Midbrain (tissue), 1 donor: ENCODE measurements around the gene HNRNPH2.

Experiments used
- DNase-seq: peaks from one replicate; lab custom pipeline; 2025; lab: John Stamatoyannopoulos, UW

The HNRNPH2 gene, protein sequence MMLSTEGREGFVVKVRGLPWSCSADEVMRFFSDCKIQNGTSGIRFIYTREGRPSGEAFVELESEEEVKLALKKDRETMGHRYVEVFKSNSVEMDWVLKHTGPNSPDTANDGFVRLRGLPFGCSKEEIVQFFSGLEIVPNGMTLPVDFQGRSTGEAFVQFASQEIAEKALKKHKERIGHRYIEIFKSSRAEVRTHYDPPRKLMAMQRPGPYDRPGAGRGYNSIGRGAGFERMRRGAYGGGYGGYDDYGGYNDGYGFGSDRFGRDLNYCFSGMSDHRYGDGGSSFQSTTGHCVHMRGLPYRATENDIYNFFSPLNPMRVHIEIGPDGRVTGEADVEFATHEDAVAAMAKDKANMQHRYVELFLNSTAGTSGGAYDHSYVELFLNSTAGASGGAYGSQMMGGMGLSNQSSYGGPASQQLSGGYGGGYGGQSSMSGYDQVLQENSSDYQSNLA

DNA sequence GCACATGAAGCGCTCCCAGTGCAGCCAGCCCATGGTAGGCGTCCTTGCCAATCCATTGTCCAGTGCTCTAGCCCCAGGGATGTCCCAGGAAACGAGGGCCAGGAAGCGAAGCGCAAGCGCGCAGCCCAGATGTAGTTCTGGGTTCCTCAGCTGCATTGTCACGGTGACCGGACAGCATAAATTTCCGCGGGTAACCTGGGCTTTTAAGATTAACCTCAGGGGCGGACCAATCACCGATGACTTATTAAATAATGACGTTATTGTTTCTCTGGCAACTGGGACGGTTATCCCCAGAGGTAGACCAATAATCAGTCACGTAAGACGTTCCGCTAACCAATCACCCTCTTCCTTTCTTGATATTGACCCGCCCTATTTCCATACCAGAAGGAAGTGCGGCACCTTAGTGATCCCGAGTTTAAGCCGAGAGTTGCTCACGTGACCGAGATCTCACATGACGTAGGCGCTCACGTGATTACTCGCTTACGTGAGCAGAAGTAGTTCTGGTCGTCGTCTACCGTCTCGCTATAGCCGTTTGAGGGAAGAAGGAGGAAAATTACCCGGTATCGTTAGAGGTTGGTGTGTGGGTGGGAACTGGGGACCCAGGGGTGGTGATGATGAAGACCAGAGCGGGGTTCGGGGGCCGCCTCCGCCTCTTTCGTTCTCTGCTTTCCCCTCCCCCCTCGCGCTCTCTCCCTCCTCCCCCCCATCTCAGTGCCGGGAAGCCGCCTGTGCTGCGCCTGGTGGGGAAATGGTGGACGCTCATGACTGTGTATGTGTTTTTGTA lies at the start of gene HNRNPH2, which contains the start of gene GLA:
Gene HNRNPH2 (plus strand): TSS at position 475 of the 784 bp plus-strand sequence. CDS start 3,767 bp downstream, outside the sequence.
Gene GLA (minus strand): TSS at position 178 of the 784 bp plus-strand sequence. CDS start 22 bp downstream, at position 156.
- peak; percentile 90 for DNase-seq

DNA sequence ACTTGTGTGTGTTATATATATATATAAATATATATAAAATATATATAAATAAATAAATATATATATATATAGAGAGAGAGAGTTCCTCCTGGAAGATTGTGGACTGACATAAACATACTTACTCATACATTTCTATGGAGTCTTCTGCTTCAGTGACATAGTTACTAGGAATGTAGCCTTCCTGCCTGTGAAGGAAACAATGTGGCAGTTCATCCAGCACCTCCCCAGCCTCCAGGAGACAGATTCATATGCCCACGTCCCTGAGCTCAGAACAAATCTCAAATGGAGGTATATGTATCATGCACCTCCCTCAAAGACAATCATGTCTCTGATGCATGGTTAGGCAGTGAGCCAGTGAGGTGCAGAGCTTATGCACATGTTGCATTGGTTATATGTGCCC lies 48.1 kb upstream of the HNRNPH2 start:
- DNase-seq = no peak

DNA sequence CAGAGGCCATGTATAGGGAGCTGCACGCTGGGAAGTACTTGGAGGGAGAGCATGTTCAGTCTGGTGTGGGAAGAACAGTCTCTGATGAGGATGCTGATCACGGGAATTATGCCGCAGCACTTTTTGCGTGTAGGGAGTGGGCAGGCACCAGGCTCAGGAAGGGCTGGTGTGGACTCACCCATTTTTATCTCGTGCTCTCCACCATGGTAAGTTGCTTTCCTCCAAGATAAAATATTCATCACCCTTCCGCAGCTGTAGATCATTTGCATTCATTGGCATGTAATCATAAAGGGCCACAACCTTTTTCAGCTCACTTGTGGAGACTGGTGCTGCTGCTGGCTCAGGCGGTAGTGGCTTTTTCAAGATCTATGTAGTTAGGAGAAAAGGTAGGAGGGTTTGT lies 47.6 kb upstream of the HNRNPH2 start:
- no peak for DNase-seq

DNA sequence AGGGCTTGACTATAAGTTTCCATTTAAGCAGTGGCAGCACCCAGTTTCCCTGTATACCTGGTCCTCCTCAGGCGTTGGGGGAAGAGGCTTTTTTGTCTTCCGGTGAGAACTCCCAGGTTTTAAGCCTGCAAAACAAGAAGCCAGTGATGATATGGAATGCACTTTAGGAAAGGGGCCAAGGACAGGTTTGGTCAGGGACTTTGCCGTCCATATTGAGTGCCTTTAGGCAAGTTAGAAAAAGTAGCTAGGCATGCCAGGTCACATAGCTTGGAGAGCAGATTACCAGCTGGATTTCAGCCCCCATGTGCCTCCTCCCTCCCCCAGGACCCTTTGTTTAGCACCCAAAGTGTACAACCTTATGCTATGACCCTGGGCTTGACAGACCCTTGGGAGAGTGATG lies 45.9 kb upstream of the HNRNPH2 start:
- no peak for DNase-seq

DNA sequence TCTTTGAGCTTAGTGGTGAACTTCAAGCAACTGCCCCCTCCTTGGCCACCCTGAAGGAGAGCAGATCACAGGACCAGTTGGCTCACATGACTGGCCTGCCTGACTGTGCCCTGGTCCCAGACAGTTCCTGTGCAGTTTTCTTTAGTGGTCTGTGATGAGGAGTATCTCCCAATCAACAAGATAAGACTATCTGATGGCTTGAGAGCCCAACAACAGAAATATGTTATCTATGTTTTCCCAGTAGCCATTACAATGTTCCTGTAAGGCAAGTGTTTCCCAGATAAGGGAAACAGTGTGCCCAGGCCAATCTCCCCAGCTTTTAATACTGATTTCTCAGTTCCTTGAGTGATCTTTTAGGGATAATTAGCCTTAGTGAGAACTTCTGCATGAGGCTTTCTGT lies 45.3 kb upstream of the HNRNPH2 start:
- DNase-seq = no peak

DNA sequence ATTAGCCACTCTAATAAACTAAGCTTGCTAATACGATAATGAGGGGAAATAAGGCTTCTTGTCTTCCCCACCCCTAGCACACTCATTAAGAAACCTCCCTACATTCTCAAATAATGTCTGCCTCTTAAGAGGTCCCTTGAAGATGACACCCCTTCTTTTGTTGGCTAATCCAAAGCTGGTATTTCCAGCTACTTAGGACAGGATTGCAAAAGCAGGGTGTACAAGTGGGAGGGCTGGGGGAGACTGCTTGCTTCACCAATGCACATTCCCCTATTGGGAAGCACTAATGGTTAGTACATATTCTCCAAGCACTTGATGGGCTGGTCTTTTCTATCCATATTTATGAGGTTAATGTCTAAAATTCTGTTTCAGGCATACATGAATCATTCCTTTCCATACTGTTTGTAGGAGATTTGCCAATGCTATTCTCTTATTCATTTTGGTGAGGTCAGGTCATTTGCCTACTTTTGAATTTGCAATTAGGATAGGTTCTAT lies 42.7 kb upstream of the HNRNPH2 start:
- no peak for DNase-seq

DNA sequence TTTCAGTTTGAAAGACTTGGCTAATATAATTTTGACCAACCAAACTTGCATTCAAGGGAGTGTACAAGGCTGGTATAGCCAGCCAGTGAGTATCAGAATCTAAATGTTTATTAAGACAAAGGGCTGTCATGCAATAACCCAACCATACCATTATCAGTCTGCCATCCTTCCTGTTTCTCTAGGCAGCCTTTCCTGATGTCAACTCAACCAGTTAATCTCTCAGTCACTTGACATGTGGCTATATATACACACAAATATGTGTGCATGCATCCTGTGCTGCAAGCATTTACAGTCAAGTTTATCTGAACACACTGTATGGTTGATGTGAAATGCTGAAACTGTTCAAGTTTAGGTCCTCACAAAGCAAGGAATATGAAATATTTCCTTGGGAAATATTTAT lies 39.2 kb upstream of the HNRNPH2 start:
- DNase-seq = no peak

DNA sequence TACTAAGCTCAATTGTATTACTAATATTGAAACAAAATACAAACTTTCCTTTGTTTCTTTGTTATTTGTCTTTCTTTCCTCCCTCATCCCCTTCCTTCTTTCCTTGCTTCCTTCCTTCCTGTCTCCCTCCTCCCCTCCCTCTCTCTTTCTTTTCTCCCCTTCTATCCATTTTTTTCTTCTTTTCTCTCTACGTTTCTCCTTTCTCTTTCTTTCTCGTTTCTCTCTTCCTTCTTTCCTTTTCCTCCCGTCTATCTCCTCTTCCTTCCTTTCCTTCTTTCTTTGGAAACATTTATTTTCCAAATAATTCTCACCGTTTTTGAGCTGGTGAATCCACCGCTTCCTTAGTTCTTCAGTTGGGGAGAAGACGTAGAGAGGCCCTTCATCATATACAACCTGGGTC lies 38.3 kb upstream of the HNRNPH2 start:
- no peak for DNase-seq

DNA sequence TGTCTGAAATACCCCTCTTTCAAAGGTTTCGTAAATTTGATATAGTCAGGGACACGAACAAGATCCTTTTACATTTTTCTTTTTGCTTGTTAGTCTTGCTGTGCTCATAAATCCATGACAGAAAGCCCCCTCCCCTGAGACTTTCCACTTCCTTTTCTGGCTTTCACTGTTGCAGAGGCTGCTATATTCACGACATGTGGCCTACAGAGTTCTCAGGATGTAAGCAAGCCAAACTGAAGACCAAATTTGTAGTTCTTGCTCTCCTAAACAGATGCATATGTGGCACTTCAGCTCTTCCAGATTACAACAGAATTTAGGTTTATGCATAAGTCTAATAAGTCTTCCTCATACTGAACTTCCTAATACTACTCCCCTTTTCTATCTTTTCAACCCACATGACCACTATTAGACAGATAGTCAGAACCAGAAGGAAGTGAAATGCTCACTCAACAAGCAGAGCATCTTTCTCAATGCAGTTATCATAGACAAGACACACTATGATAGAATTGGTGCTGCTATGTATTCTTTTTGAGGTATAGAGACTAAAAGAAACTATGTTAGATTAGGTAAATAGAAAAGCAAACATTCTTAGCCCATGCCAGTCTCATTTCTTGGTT lies 37.0 kb upstream of the HNRNPH2 start:
- DNase-seq = no peak

DNA sequence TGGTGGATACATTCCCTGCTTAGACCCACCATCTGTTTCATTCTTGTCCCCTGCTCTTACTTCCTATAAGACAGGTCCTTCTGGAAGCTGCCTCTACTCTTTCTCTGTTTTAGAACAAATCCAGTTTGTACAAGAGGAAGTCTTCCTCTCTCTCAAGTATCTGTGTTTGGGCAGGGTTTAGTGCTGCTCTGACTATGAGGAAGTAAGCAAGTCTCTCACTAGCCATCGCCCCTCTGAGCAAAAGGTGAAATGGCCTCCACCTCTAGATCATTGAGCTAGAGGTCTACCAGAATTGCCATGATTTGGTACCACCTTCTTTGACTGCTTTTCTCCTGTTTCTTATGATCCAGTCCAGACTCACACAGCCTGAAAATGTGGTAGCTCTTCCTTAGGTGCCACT lies 30.5 kb upstream of the HNRNPH2 start:
- DNase-seq = no peak

DNA sequence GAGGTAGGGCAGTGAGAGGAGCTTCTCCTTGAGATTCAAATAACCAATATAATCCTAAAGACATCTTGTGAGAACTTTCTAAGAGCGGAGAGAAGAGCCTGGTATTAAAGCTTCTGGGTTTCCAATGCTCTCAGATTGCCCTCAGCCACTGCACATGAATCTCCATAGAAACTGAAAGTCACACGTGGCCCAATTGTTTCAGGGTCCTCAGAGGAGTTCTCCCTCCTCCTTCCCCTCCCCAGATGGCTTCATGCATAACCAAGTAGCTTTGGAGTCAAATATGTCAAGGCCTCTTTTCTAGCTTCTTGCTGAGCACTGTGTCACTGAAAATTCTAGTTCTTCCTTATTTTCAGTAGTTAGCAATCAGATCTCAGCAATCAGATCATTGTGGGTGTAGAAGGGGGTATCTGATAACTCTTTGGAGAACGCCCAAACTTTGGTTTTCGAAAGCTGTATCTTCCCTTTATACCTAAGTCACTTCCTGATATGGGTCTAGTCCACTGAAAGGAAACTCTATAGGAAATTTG lies 24.3 kb upstream of the HNRNPH2 start:
- DNase-seq = no peak

DNA sequence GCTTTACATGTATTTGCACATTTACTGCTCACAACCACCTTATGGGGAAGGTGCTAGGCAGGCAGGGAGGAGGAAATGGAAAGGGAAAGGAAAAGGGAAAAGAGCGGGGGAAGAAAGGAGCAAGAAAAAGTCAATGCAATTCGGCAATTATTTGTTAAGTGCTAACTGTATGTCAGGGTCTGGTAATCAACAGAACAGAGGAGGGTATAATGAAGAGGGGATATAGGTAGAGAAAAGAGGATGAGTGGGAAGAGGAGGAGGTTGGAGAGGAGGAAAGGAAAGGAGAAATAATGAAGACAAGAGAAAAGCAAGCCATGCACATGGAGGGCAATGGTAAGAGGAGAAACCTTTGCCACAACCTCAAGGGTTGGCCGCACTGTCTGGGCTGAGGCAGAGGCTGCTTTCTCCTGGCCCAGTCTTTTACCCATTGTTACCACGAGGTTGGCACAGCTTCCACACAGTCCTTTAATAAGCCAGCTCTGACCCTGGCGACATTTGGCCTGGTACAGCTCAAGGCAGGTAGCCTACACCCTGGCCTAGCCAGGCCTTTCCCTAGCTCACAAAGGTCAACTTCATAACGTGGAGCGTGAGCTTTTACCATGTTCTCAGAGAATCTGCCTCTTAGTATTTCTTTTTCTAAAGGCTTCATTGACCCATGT lies 22.9 kb upstream of the HNRNPH2 start:
- DNase-seq = no peak

DNA sequence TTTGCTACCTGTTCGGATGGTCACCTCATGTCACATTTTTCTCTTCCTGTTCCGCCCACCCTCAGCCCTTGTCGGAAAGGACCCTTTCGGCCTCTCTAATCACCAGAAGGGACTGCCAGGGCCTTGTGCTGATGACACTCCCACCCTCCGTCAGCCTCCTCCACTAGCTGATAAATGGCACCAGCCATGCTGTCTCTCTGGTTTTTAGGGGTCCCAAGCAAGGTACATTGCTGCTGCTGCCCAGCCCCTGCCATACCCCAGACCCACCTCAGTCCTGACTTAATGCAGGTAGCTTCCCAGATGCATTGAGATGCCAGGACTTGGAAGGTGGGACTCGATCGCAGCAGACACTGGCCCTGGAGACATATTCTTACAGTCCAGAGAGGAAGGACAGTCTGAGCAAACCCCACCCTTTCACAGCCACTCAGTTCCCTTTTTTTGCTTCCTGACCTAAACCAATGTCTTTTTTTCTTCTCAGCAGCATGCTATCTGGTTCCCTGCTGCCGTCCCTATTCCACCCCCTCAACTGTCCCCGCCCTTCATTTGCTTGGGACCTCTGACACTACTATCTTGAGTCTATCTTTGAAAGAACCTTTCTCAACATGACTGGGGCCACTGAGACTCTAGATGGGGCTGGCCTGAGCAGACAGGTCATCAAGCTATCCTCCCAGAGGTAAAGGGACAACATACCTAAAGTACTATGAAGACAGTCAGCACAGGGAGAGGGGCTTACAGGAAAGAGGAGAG lies 22.1 kb upstream of the HNRNPH2 start, which contains the start of gene BTK:
Gene BTK (minus strand): TSS at position 397 of the 747 bp plus-strand sequence. CDS start 10,907 bp downstream, outside the sequence.
- no peak for DNase-seq

DNA sequence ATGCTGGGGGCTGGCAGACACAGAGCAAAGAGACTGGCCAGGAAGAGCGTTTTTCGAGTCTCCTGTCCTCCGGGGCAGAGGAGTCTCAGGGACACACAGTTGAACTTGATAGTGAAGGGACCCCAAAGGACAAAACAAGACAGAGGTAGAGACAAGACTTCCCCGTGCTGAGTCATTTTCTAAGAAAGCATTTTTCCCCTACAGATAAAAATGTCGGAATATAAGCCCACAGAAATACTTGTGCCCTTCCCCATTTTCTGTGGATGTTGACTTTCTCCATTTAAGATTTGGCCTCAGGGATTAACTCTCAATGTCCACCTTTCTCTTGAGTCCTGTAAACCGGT lies 21.5 kb upstream of the HNRNPH2 start:
- DNase-seq = no peak

DNA sequence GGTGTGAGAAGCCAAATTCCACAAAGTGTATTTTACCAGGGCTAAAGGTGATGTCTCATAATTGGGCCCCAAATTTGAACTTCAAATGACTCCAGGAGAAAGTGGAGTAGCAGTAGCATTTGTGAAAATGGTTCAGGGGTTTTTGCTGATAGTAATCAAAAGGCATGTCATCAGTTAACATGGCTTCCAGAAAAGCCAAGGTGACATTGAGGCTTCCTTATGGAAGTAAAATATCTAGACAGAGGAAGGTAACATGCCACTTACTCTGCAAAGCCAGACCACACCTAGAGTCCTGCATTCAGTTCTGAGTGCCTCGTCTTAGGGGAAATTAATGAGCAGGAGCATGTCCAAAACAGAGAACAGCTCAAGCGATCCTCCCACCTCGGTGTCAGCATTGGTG lies 19.4 kb upstream of the HNRNPH2 start:
- no peak for DNase-seq

DNA sequence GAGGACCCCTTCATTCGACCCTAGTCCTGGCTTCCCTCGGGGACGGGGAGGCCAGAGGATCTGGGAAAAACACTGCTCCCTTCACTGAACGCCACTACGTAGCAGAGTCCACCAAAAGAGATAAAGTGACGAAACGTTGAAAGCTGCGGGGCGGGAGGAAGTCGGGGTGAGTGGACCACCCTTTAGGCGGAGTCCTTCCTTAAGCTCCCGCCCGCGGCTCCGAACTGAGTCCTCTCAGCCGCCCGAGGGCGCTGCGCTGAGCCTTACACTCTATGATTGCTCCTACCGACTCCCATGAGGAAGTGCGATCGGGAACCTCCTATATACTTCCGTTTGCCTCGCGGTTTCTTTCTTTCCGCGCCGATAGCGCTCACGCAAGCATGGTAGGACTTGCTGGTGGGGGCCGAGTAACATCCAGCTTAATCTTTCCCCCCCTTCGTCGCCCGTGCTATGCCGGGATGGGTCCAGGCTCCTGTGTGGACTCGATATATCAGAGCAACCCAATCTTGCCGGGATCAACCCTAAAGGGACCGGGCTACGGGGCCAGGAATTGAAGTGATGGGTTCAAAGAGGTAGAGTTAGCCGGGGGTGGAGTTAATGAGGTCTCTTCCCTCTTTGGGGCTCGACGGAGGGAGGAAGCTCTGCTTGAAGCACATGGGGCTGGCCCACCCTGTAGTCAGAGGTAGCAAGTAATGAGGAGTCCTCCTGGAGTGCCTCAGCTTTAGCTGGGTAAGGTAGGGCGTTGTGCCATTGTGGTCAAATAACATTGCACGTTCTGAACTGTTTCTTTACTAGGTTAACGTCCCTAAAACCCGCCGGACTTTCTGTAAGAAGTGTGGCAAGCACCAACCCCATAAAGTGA lies 17.1 kb upstream of the HNRNPH2 start, which contains the start of gene RPL36A:
Gene RPL36A (plus strand): TSS at position 348 of the 862 bp plus-strand sequence. CDS start 33 bp downstream, at position 381.
- DNase-seq = peak; percentile 83

DNA sequence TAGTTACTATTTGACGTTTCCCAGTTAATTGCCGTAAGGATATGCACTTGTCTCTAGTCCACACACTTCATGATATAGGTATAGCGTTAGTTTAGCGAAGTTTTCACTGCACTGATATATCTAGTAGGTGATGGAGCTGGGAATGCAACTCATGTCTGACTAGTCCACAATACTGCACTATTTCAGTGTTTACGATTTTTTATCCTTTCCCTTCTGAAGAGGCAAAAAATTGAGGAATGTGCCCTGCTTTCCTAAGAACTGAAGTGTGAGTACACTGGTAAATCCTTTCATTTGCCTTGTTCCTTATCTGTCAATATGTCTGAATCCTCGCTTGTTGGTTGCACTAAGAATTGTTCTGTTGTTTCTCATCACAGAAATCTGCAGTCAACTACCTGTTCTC lies 16.2 kb upstream of the HNRNPH2 start:
- DNase-seq = no peak

DNA sequence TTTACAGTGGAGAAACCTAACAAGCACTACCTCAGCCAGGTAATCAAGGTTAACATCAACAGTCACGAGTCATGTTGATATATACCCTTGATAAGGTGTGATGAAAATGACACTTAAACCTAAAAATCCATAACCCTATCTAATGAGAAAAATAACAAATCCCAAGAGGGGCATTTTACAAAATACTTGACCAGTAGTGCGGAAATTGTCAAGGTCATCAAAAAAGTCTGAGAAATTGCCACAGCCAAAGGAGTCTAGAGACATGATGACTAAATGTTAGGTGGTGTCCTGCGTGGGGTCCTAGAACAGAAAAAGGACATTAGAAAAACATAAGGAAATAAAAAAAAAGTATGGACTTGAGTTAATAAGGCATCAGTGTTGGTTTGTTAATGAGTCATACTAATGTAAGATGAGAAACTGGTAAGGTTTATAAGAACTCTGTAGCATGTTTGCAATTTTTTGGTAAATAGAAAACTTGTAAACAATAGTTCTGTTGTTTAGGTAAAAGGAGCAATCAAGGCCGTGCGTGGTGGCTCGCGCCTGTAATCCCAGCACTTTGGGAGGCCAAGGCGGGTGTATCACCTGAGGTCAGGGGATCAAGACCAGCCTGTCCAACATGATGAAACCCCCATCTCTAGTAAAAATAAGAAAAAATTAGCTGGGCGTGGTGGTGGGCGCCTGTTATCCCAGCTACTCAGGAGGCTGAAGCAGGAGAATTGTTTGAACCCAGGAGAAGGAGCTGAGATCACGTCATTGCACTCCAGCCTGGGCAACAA lies 14.3 kb upstream of the HNRNPH2 start:
- no peak for DNase-seq

DNA sequence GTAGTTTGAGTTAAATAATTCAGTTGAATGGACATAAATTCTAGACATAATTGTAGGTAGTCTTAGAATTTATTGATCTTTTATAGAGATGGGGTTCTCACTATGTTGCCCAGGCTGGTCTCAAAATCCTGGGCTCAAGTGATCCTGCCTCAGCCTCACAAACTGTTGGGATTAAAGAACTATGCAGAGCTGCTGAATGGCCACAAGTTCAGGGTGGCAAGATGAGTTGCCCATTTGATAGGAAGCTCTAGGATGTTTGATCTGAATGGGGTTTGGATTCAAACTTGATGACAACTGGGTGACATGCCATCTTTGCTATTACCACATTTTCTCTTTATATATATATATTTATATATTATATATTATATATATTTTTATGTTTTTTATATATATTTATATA lies 13.7 kb upstream of the HNRNPH2 start:
- DNase-seq = no peak
